Nephron progenitor cell (in vitro differentiated cells): Measurements from ENCODE around the gene CERS4.
A peak's percentile ranks its signal among the peaks of the same experiment; 100 is the strongest.

Source experiments
- DNase-seq: peaks from one replicate; pipeline ENCODE4 v3.0.0; 2021
- H3K27ac Mint-ChIP-seq: 2 replicates; pipeline ENCODE4 v1.8.0; 2021; ENCODE audit warnings: mild to moderate bottlenecking, moderate library complexity, mixed read lengths
- H3K27me3 Mint-ChIP-seq: 2 replicates; pipeline ENCODE4 v1.8.0; 2021; ENCODE audit warnings: mild to moderate bottlenecking, low read depth, mixed read lengths; ENCODE audit not compliant: poor library complexity
- H3K36me3 Mint-ChIP-seq: 2 replicates; pipeline ENCODE4 v1.8.0; 2021; ENCODE audit warnings: low read depth, mixed read lengths
- H3K4me1 Mint-ChIP-seq: 2 replicates; pipeline ENCODE4 v1.8.0; 2021; ENCODE audit warnings: mixed read lengths
- H3K4me3 Mint-ChIP-seq: 2 replicates; pipeline ENCODE4 v1.8.0; 2021; ENCODE audit warnings: mild to moderate bottlenecking, moderate library complexity, mixed read lengths
- H3K9me3 Mint-ChIP-seq: 2 replicates; pipeline ENCODE4 v1.8.0; 2021; ENCODE audit warnings: mild to moderate bottlenecking, moderate library complexity, mixed read lengths
- CTCF ChIP-seq: fragments of 200-600 bp; sonication (generic); IDR thresholded peaks from 2 replicates; pipeline ENCODE4 v1.5.0; 2021; ENCODE audit warnings: antibody characterized with exemption

CERS4 gene

GRCh38 chr19:8256276-8257051 is 47.3 kb downstream of the CERS4 start:
- Mint-ChIP-seq H3K27me3 (no peaks in the 10 kb centered on the region), H3K36me3 (peaks cover 27% of the 10 kb centered on the region), H3K9me3 (no peaks in the 10 kb centered on the region), H3K4me3 (no peak overlapping the region), H3K4me1 (peaks cover 24% of the 10 kb centered on the region), H3K27ac (no peak overlapping the region)
- TF ChIP-seq CTCF = no peak
- no peak for DNase-seq

GRCh38 chr19:8257052-8257443 is 47.9 kb downstream of the CERS4 start:
- H3K4me3 Mint-ChIP-seq = no peak overlapping the region
- H3K36me3 Mint-ChIP-seq = peaks cover 27% of the 10 kb centered on the region
- no peaks in the 10 kb centered on the region for H3K9me3 Mint-ChIP-seq
- H3K27me3 Mint-ChIP-seq = no peaks in the 10 kb centered on the region
- DNase-seq = no peak
- no peak overlapping the region for H3K27ac Mint-ChIP-seq
- peaks cover 24% of the 10 kb centered on the region for H3K4me1 Mint-ChIP-seq
- TF ChIP-seq CTCF = no peak

- H3K27me3 Mint-ChIP-seq = no peaks in the 10 kb centered on the region
- no peak for DNase-seq
- no peaks in the 10 kb centered on the region for H3K9me3 Mint-ChIP-seq
- H3K4me3 Mint-ChIP-seq = no peak overlapping the region
- TF ChIP-seq CTCF = no peak
- H3K4me1 Mint-ChIP-seq = peaks cover 20% of the 10 kb centered on the region
- peaks cover 36% of the 10 kb centered on the region for H3K36me3 Mint-ChIP-seq
- H3K27ac Mint-ChIP-seq = peak overlapping the region; percentile 88
Measured at GRCh38 chr19:8259142-8259921, 50.2 kb downstream of the CERS4 start.

DNA sequence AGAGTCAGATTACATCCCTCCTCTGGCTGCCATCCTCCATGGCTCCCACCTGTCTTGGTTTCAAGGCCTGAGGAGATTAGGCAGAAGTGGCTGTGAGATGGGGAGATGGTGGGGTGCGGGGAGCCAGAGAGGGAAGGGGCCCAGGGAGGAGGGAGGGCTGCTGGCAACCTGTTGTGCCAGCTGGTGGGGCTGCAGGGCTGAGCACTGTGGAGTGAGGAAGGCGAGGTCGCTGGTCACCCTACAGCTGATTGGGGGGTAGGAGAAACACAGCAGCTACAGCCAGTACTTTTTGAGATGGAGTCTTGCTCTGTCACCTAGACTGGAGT is 50.7 kb downstream of the CERS4 start:
- Mint-ChIP-seq H3K4me3 (no peak overlapping the region), H3K4me1 (peaks cover 20% of the 10 kb centered on the region), H3K27me3 (no peaks in the 10 kb centered on the region), H3K27ac (peak overlapping the region; percentile 88), H3K36me3 (peaks cover 36% of the 10 kb centered on the region), H3K9me3 (no peaks in the 10 kb centered on the region)
- TF ChIP-seq CTCF = no peak
- no peak for DNase-seq

- H3K9me3 Mint-ChIP-seq = peaks cover 7% of the 10 kb centered on the region
- H3K27ac Mint-ChIP-seq = peak overlapping the region; percentile 21
- peaks cover 30% of the 10 kb centered on the region for H3K36me3 Mint-ChIP-seq
- H3K4me3 Mint-ChIP-seq = no peak overlapping the region
- peaks cover 20% of the 10 kb centered on the region for H3K4me1 Mint-ChIP-seq
- peaks cover 5% of the 10 kb centered on the region for H3K27me3 Mint-ChIP-seq
- no peak for TF ChIP-seq CTCF
- no peak for DNase-seq
Measured at GRCh38 chr19:8261347-8261746, 52.2 kb downstream of the CERS4 start.
